Activated CD8-positive, alpha-beta T cell treated with anti-CD3 and anti-CD28 coated beads, Interleukin-2, amount 10 ng/mL, durations not matched to agents 7 days and 5 days (primary cell): ENCODE measurements around the gene SOHLH2. TPM values are rescaled to one million over a fixed set of nuclear protein-coding genes. Genes with fewer than 3 reads are reported as not detected.

Source experiments
- ATAC-seq: fragments of 150-1000 bp; cut with Tn5 transposase; one replicate; pipeline ENCODE4 v1.10.0; 2021; ENCODE audit warnings: moderate library complexity
- CTCF ChIA-PET: fragments of 350-600 bp; sonication (Branson Sonifier 250); formaldehyde crosslinking; loops from one replicate; lab custom pipeline; 2021; ENCODE audit warnings: antibody characterized with exemption; lab: Charles Lee
- POLR2A ChIA-PET: fragments of 350-600 bp; sonication (Branson Sonifier 250); formaldehyde crosslinking; loops from one replicate; lab custom pipeline; 2021; ENCODE audit warnings: antibody characterized with exemption; lab: Charles Lee
- DNase-seq: peaks from one replicate; pipeline ENCODE4 v3.0.0-alpha.2; 2020
- H3K27ac Mint-ChIP-seq: one replicate; pipeline ENCODE4 v1.8.0; 2021; ENCODE audit warnings: mild to moderate bottlenecking, mixed read lengths
- H3K27me3 Mint-ChIP-seq: one replicate; pipeline ENCODE4 v1.8.0; 2021; ENCODE audit warnings: low read depth, mixed read lengths
- H3K36me3 Mint-ChIP-seq: one replicate; pipeline ENCODE4 v1.8.0; 2021; ENCODE audit warnings: low read depth, mixed read lengths
- H3K4me1 Mint-ChIP-seq: one replicate; pipeline ENCODE4 v1.8.0; 2021; ENCODE audit warnings: low read depth, mixed read lengths
- H3K4me3 Mint-ChIP-seq: one replicate; pipeline ENCODE4 v1.8.0; 2021; ENCODE audit warnings: mild to moderate bottlenecking, mixed read lengths
- H3K9me3 Mint-ChIP-seq: one replicate; pipeline ENCODE4 v1.8.0; 2022; ENCODE audit warnings: mixed read lengths; ENCODE audit not compliant: insufficient read depth
- total RNA-seq, 2 experiments: library from RNA; stranded (reverse); gene quantifications; one replicate each; pipeline ENCODE4 v1.2.3, GENCODE V29; 2021

Gene SOHLH2
- total RNA-seq, 2 experiments from 2014 or later, result not detected

- no peak for DNase-seq
- Mint-ChIP-seq H3K9me3 (no peaks in the 10 kb centered on the region), H3K4me1 (no peaks in the 10 kb centered on the region), H3K4me3 (no peak overlapping the region), H3K27ac (no peak overlapping the region), H3K27me3 (no peaks in the 10 kb centered on the region), H3K36me3 (no peaks in the 10 kb centered on the region)
- CTCF ChIA-PET, result no interaction called here
- POLR2A ChIA-PET, result no interaction called here
- ATAC-seq, result no peak
These were observed 67.7 kb downstream of the SOHLH2 start for GRCh38 chr13:36146511-36147269.

GRCh38 chr13:36143738-36144137, 70.6 kb downstream of the SOHLH2 start:
- Mint-ChIP-seq H3K4me3 (no peak overlapping the region), H3K4me1 (no peaks in the 10 kb centered on the region), H3K27ac (no peak overlapping the region), H3K9me3 (no peaks in the 10 kb centered on the region), H3K27me3 (no peaks in the 10 kb centered on the region), H3K36me3 (no peaks in the 10 kb centered on the region)
- CTCF ChIA-PET, result no interaction called here
- DNase-seq (no peak), ATAC-seq (no peak)
- POLR2A ChIA-PET, result no interaction called here

GRCh38 chr13:36142735-36143134, 71.6 kb downstream of the SOHLH2 start:
- no peaks in the 10 kb centered on the region for H3K36me3 Mint-ChIP-seq
- POLR2A ChIA-PET, result no interaction called here
- no peaks in the 10 kb centered on the region for H3K9me3 Mint-ChIP-seq
- H3K27me3 Mint-ChIP-seq, result no peaks in the 10 kb centered on the region
- no peak overlapping the region for H3K4me3 Mint-ChIP-seq
- ATAC-seq, result no peak
- H3K4me1 Mint-ChIP-seq, result no peaks in the 10 kb centered on the region
- CTCF ChIA-PET, result no interaction called here
- no peak for DNase-seq
- H3K27ac Mint-ChIP-seq, result no peak overlapping the region

DNA sequence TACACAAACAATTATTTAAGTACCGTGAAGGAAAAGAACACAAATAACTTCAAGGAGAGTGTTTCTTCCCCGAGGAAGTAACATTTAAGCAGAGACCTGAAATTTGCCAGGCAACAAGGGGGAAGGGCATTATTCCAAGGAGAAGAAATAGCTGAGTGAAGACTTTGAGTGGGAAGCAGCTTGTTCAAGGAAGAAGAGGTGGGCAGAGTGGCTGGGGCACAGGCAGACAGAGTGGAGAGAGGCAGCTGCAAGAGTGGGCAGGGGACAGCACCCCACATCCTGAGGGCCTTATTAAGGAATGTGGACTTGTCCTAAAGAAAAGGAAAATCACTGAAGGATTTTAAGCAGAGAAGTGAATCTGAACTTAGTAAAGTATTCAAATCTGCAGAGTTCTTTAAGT, 78.5 kb downstream of the SOHLH2 start:
- no peaks in the 10 kb centered on the region for H3K9me3 Mint-ChIP-seq
- POLR2A ChIA-PET, result no interaction called here
- no peak overlapping the region for H3K4me3 Mint-ChIP-seq
- no peaks in the 10 kb centered on the region for H3K36me3 Mint-ChIP-seq
- H3K4me1 Mint-ChIP-seq, result no peaks in the 10 kb centered on the region
- H3K27me3 Mint-ChIP-seq, result peaks cover 12% of the 10 kb centered on the region
- no peak for ATAC-seq
- no peak overlapping the region for H3K27ac Mint-ChIP-seq
- no peak for DNase-seq
- CTCF ChIA-PET, result no interaction called here

- no peak overlapping the region for H3K4me3 Mint-ChIP-seq
- no peak for ATAC-seq
- no peak for DNase-seq
- H3K9me3 Mint-ChIP-seq, result no peaks in the 10 kb centered on the region
- H3K27ac Mint-ChIP-seq, result no peak overlapping the region
- ChIA-PET CTCF (no interaction called here), POLR2A (no interaction called here)
- peaks cover 18% of the 10 kb centered on the region for H3K27me3 Mint-ChIP-seq
- H3K4me1 Mint-ChIP-seq, result no peaks in the 10 kb centered on the region
- H3K36me3 Mint-ChIP-seq, result no peaks in the 10 kb centered on the region
These were observed 79.7 kb downstream of the SOHLH2 start for GRCh38 chr13:36134632-36135031.

DNA sequence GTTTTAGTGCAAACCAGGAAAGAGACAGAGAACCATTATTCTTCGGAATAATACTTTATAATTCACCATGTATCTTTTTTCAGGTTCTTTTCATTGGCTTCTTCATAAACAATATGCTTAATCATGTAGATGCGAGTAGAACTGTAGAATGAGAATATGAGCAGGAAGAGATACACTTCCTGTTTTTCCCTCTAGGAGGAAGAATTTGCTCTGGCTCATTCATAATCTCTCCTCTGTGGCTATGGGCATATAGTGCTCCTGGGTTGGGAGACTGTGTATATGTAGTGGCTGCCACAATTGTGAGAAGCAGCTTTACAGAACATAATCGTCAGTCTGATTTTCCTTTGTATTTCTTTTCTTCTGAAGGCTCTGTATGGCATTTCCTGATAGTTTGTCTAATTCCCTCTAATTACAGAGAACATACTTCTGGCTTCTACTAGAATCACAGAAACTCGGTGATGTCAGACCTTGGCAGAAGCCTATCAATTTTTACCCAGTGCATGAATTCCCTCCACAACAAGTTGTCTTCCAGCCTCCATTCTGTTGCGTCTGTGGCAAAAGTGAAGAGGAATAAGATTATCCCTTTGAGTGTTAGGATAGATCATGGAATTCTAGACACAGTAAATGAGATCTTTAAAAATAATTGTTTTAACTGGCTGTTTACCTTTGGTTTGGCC, 80.3 kb downstream of the SOHLH2 start:
- Mint-ChIP-seq H3K9me3 (no peaks in the 10 kb centered on the region), H3K36me3 (no peaks in the 10 kb centered on the region), H3K27ac (no peak overlapping the region), H3K4me3 (no peak overlapping the region), H3K27me3 (peaks cover 18% of the 10 kb centered on the region), H3K4me1 (no peaks in the 10 kb centered on the region)
- ChIA-PET POLR2A (no interaction called here), CTCF (no interaction called here)
- no peak for DNase-seq
- no peak for ATAC-seq

DNA sequence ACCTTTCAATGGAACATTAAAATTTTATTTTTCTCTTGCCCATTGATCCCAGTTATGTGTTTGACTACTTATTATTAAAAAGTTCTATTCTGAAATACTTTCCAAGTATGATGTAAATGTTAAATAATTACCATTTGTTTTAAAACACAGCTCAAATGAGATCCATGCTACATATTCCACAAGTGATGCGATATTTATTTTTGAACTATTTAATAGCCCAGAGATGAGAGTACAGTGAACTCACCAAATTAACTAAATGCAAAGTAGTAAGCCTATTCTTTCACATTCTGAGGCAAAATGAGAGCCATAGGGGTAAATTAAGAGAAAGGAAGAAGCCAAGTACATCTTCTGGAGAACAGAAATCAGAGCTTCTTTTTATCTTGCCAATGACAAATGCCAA, 82.0 kb downstream of the SOHLH2 start:
- H3K27ac Mint-ChIP-seq, result no peak overlapping the region
- peaks cover 18% of the 10 kb centered on the region for H3K27me3 Mint-ChIP-seq
- ChIA-PET CTCF (no interaction called here), POLR2A (no interaction called here)
- H3K36me3 Mint-ChIP-seq, result no peaks in the 10 kb centered on the region
- H3K4me1 Mint-ChIP-seq, result no peaks in the 10 kb centered on the region
- H3K4me3 Mint-ChIP-seq, result no peak overlapping the region
- DNase-seq, result no peak
- no peak for ATAC-seq
- no peaks in the 10 kb centered on the region for H3K9me3 Mint-ChIP-seq

GRCh38 chr13:36131931-36132297, 82.4 kb downstream of the SOHLH2 start:
- Mint-ChIP-seq H3K9me3 (no peaks in the 10 kb centered on the region), H3K4me3 (no peak overlapping the region), H3K27ac (no peak overlapping the region), H3K4me1 (no peaks in the 10 kb centered on the region), H3K27me3 (peaks cover 18% of the 10 kb centered on the region), H3K36me3 (no peaks in the 10 kb centered on the region)
- ChIA-PET POLR2A (no interaction called here), CTCF (no interaction called here)
- no peak for ATAC-seq
- DNase-seq, result no peak

- no peaks in the 10 kb centered on the region for H3K36me3 Mint-ChIP-seq
- DNase-seq (no peak), ATAC-seq (no peak)
- ChIA-PET CTCF (no interaction called here), POLR2A (no interaction called here)
- H3K27ac Mint-ChIP-seq, result no peak within 1 kb of the TSS
- H3K9me3 Mint-ChIP-seq, result no peaks in the 10 kb centered on the region
- peaks cover 18% of the 10 kb centered on the region for H3K27me3 Mint-ChIP-seq
- H3K4me1 Mint-ChIP-seq, result no peaks in the 10 kb centered on the region
- no peak within 1 kb of the TSS for H3K4me3 Mint-ChIP-seq
These were observed 83.0 kb downstream of the SOHLH2 start, which contains the start of gene DCLK1 for GRCh38 chr13:36131222-36131930. TSS of gene DCLK1 (minus strand) at chr13:36131382.

DNA sequence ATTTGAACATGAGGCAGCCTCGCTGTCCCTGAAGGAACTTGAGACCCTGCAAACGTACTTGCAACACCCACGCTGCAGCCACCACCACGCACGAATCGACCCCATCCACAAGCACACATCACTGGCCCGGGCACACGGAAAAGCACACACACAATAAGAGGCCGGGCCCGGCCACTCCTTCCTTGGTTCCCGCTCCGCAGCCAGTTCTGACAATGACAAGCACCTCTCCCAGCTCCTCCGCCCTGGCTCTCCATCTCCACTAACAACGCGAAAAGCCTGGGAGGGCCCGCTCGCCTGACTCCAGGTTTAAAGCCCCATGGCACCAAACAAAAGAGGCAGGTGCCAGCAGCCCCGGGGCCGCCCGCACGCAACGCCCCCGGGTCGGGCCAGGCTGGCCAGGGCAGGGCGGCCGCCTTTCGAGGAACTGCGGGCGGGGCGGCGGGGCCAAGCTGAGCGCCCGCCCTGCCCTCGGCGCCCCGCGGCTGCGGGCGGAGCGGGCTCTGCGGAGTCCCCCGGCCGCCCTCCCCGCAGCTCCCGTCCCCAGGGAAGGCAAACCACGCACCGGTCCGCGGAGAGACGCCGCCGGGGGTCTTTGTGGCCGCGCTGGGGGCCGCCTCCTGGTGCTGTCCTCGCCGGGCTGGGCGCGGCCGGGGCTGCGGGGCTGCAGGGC, 83.7 kb downstream of the SOHLH2 start:
- ChIA-PET POLR2A (no interaction called here), CTCF (no interaction called here)
- H3K36me3 Mint-ChIP-seq, result no peaks in the 10 kb centered on the region
- no peak overlapping the region for H3K4me3 Mint-ChIP-seq
- no peak overlapping the region for H3K27ac Mint-ChIP-seq
- no peaks in the 10 kb centered on the region for H3K9me3 Mint-ChIP-seq
- no peaks in the 10 kb centered on the region for H3K4me1 Mint-ChIP-seq
- ATAC-seq (no peak), DNase-seq (no peak)
- peaks cover 18% of the 10 kb centered on the region for H3K27me3 Mint-ChIP-seq

DNA sequence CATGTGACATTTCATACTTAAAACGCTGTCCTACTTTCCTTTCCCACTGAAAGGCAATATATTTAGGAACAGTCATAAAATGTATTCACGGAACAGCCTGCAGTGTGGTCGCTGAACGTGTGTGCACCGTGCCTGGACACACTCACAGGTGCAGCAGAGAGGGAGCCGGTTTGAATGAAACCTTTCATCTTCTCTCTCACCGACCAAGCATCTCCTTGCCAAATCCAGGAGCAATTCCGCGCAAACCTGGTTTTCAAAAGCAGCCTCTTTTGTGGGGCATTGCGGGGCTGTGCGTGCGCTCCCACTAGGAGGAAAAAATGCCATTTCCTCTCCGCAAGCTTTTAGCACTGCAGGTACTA, 84.2 kb downstream of the SOHLH2 start:
- ATAC-seq (no peak), DNase-seq (no peak)
- Mint-ChIP-seq H3K36me3 (no peaks in the 10 kb centered on the region), H3K27me3 (peaks cover 18% of the 10 kb centered on the region), H3K4me1 (no peaks in the 10 kb centered on the region), H3K4me3 (no peak overlapping the region), H3K9me3 (no peaks in the 10 kb centered on the region), H3K27ac (no peak overlapping the region)
- ChIA-PET POLR2A (no interaction called here), CTCF (no interaction called here)

GRCh38 chr13:36129539-36129938, 84.8 kb downstream of the SOHLH2 start:
- no peaks in the 10 kb centered on the region for H3K4me1 Mint-ChIP-seq
- no peaks in the 10 kb centered on the region for H3K36me3 Mint-ChIP-seq
- no peak overlapping the region for H3K4me3 Mint-ChIP-seq
- ChIA-PET CTCF (no interaction called here), POLR2A (no interaction called here)
- no peak for ATAC-seq
- peaks cover 18% of the 10 kb centered on the region for H3K27me3 Mint-ChIP-seq
- no peaks in the 10 kb centered on the region for H3K9me3 Mint-ChIP-seq
- no peak overlapping the region for H3K27ac Mint-ChIP-seq
- DNase-seq, result no peak
